GM12892 (cell line): ENCODE data around the gene GALNT18.

Experiments used
- POLR2A ChIP-seq: IDR thresholded peaks from 2 replicates; pipeline ENCODE4 v1.6.1; 2011; ENCODE audit warnings: low read depth, low read length, control low read depth
- POLR2AphosphoS5 ChIP-seq: IDR thresholded peaks from 2 replicates; pipeline ENCODE4 v1.6.1; 2011; ENCODE audit warnings: low read depth, low read length, control low read depth

GRCh38 chr11:11583801-11584529 lies 37.8 kb downstream of the GALNT18 start:
- no peak for TF ChIP-seq POLR2AphosphoS5
- TF ChIP-seq POLR2A: no peak
